Epithelial cell of esophagus (primary cell): ENCODE results near the gene CEP104.

Source experiments
- DNase-seq: peaks from one replicate; pipeline ENCODE4 v3.0.0; 2010; ENCODE audit warnings: low read depth
- H3K4me3 ChIP-seq: 2 replicates; pipeline ENCODE4 v1.5.1; 2011; ENCODE audit warnings: mild to moderate bottlenecking, low read length, control low read depth
- CTCF ChIP-seq: IDR thresholded peaks from 2 replicates; pipeline ENCODE4 v1.5.1; 2011; ENCODE audit warnings: low read depth, mild to moderate bottlenecking, low read length, control low read depth, inconsistent platforms; ENCODE audit not compliant: insufficient read depth; ENCODE audit errors: missing control alignments

The CEP104 gene

DNA sequence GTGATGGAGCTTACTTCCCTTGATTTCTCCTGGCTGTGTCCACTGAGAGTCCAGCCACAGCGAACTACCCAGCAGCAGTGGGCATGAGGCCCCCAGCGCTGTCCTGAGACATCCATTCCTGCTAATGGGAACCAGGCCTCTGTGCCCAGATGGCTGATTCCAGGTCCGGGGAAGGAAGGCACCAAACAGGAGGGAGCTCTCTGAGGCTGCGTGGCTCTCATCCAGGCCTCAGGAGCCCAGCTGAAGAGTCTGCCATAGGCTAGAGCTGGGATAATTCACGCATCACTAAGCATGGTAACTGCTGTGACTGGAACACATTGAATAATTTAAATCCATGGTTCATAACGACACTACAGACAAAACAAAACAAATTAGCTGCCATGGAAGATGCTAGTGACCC lies 36.0 kb downstream of the CEP104 start:
- DNase-seq, result no peak
- TF ChIP-seq CTCF, result no peak
- no peak overlapping the region for H3K4me3 ChIP-seq

- TF ChIP-seq CTCF, result no peak
- no peak for DNase-seq
- H3K4me3 ChIP-seq, result no peak overlapping the region
Observed at GRCh38 chr1:3820316-3820715, 36.7 kb downstream of the CEP104 start.

- DNase-seq, result peak; percentile 67
- no peak for TF ChIP-seq CTCF
- no peak overlapping the region for H3K4me3 ChIP-seq
Observed at GRCh38 chr1:3819771-3820200, 37.2 kb downstream of the CEP104 start.

- DNase-seq, result no peak
- H3K4me3 ChIP-seq, result no peak overlapping the region
- TF ChIP-seq CTCF, result no peak
Observed at GRCh38 chr1:3817821-3818597, 39.0 kb downstream of the CEP104 start.

GRCh38 chr1:3817138-3817740 lies 39.8 kb downstream of the CEP104 start:
- TF ChIP-seq CTCF, result no peak
- no peak for DNase-seq
- H3K4me3 ChIP-seq, result no peak overlapping the region

DNA sequence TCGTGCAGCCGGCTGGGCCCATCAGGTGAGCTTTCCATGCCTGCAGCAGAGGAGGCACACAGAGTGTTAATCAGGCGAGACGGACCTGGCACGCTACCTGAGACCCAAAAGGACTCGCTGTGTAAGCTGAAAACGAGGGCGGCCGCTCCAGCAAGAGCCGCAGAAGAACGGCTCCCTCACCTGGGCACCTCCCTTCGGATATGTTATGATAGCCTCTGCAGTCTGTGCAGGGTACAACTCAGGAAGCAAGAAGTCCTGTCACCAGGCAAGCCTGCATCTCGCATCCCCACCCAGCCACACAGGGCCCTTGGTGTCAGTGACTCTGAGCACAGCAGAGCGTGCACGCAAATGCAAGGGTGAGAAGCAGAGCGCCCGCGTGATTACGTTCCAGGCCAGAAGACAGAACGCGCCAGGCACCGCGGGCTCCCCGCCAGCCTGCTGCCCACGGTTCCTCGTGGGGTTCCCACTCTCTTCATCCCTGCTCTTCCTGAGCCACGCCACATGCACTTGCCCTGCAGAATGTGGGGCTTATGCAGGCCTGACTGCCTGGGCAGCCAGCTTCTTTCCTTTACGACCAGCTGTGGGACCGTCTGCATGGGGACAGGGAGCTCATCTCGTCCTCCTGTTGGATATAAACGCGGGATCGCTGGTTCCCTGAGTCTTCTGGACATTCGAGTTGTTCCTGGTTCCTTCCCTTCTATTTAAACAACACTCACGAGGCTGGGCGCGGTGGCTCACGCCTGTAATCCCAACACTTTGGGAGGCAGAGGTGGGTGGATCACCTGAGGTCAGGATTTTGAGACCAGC lies 40.5 kb downstream of the CEP104 start:
- DNase-seq, result no peak
- H3K4me3 ChIP-seq, result no peak overlapping the region
- TF ChIP-seq CTCF, result no peak
